Measurements from ENCODE around the gene PPBP.
"Not testable (repeated sequence)": the region's sequence is repeated elsewhere in the genome, so short reads cannot be mapped to it uniquely, and the experiment has no call there.

The PPBP gene

GRCh38 chr4:73998040-73999011, 10.3 kb upstream of the PPBP start, which contains the start of gene CXCL5:
Gene CXCL5, minus strand, starts transcription at chr4:73998677. Its CDS starts 96 bp downstream, at chr4:73998581.
- DNase-seq (ENCODE audit: extremely low read depth in 1 of 2, low read depth in 1 of 2), result no peak

DNA sequence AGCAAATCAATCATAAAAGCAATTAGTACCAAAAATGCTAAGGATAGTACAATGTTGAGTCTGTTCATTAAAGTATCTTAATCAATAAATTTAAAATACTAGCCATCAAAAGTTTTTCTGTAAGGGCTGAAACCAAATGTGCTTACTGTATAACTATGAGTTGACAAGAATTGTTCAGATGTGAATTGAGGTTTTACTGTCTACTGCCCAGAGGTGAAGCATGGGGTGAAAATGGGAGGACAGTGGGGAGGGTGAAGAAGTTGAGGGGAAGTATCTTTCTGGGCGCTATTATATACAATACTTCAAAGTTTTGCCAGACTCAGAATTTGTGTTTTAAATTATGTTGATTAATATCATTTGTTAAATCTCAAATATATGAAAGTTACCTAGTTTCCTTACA, 4.1 kb upstream of the PPBP start:
- no peak for DNase-seq (ENCODE audit: extremely low read depth in 1 of 2, low read depth in 1 of 2)

DNA sequence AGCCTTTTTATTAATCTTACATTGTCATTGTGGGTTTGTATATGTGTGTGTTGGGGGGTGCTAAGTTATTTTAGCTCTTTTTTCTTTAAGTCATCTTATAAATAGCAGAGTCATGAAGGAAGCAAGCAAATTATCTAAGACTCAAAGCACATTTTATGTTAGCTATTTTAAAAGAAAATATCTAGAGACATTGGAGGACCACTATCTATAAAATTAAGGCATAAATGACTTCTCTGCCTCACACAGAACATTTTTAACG, 3.7 kb upstream of the PPBP start:
- DNase-seq (ENCODE audit: extremely low read depth in 1 of 2, low read depth in 1 of 2), result no peak

DNA sequence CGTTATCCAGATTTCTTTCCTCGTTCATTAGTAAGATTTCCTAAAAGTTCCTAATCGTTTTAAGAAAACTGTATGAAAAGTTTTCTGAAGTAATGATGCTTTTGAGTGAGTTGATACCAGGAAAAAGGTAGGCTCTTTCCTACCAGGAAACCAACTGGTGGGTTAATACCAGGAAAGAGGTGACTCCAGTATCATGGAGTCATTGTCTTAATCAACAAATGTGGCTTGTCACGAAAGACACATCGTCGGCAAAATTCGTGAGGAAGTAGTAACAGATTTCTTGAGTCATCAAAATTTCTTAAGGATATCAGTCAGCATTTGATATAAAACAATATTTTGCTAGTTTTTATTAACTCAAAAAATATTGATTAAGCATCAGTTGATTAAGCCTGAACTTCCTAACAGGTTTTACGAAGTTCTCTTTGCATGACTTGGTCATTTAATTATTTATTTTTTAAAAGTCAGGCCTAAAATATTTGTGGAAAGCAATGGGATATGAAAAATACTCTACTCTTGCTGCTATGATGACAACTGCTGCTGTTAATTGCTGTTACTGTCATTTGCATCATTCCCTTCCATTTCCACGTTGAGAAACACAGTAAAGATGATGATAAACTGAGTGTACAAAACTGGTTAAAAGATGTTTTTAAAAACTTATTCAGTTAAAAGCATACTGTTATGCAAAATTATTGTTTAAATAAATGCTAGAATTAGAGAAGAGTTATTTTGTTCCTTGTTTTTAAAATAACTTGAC, 3.2 kb upstream of the PPBP start:
- DNase-seq (ENCODE audit: extremely low read depth in 1 of 2, low read depth in 1 of 2), result no peak

GRCh38 chr4:73989928-73990327, 1.9 kb upstream of the PPBP start:
- no peak for DNase-seq (ENCODE audit: extremely low read depth in 1 of 2, low read depth in 1 of 2)

GRCh38 chr4:73989031-73989430, 1.0 kb upstream of the PPBP start:
- no peak for DNase-seq (ENCODE audit: extremely low read depth in 1 of 2, low read depth in 1 of 2)

- DNase-seq (ENCODE audit: extremely low read depth in 1 of 2, low read depth in 1 of 2), result no peak
Observed at GRCh38 chr4:73985528-73985852, 2.5 kb downstream of the PPBP start.

DNA sequence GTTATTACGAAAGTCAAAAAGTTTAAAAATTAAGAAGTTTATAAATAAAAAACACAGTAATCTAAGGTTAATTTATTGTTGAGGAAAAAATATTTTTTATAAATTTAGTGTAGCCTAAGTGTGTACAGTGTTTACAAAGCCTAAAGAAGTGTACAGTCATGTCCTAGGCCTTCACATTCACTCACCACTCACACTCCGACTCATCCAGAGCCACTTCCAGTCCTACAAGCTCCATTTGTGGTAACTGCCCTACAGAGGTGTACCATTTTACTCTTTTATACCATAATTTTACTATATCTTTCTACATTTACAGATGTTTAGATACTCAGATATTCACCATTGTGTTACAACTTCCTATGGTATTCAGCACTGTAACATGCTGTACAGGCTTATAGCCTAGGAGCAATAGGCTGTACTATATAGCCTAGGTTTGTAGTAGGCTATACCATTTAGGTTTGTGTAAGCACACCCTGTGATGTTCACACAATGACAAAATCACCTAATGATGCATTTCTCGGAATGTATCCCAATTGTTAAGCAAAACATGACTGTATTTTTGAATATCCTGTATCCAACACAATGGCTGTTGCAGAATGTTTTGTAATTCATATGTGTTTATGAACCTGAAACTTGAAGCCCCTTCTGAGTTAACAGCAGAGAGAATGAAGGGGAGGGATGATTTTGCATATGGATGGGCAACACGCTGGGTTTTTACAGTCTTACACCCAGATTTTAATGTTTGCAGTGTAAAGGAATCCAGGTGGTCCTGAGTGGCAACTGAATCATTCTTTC, 3.1 kb downstream of the PPBP start:
- DNase-seq (ENCODE audit: extremely low read depth in 1 of 2, low read depth in 1 of 2), result no peak

GRCh38 chr4:73981175-73981574, 6.8 kb downstream of the PPBP start:
- DNase-seq (ENCODE audit: extremely low read depth in 1 of 2, low read depth in 1 of 2), result not testable (repeated sequence)

DNA sequence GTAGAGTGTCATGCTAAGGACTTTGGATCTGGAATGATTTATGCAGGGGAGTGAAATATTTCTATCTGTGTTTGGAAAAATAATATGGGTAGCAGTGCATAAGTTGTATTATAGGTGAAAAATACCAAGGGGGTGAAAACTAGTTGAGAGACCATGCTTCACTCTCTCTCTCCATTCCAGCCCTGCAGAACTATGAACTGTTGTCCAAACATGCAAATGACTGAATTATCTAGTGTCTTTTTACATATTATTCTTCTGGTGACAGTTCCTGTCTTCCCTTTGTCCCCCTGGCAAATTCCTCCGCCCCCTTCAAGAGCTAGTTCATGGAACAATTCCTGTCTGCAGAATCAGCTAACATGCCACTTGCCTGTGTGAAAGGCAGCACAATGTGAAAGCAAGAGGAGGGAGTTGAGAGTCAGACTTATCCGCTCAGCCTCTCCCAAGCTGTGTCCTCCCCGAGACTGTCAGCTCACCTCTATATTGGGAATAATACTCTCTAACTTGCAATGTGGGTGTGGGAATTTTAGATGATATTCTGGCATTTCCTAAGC, 8.5 kb downstream of the PPBP start:
- DNase-seq (ENCODE audit: extremely low read depth in 1 of 2, low read depth in 1 of 2), result no peak

- no peak for DNase-seq (ENCODE audit: extremely low read depth in 1 of 2, low read depth in 1 of 2)
Observed at GRCh38 chr4:73978886-73979285, 9.1 kb downstream of the PPBP start.

DNA sequence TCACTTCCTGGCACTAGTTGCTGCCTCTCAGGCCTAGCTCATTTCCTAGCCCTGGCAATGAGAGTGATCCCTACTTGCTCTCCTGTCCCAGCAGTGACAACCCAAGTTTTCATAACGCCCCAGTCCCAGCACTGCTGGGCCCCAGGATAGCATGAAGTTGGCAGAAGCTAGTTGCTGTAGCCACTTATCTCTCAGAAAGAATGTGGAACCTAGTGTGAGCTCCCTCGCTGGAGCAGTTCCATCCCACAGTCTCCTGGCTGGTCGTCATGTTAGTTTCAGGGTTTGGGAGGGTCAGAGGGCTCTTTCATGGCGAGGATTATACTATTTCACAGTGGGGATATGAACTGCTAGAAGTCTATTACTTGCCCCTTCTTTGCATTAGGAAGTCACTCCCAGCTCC, 11.3 kb downstream of the PPBP start:
- DNase-seq (ENCODE audit: extremely low read depth in 1 of 2, low read depth in 1 of 2), result no peak

DNA sequence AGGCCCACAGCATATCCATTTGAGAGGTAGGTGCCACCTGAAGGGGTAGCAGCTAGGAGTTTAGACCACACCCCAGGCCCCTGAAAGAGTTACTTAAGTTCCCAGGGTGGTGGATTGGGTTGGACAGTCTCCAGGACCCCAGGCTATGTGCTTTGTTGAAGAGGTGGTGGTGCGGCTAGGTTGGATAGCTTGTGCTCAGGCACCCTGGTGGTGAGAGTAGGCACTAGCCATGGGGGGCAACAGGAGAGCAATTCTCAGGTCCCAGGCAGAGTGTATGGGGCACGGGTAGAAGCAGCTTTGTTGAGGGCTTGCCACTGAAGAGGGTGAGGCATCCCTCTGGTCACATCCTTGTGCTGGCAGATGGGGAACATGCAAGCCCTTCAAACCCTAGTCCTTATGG, 11.8 kb downstream of the PPBP start:
- no peak for DNase-seq (ENCODE audit: extremely low read depth in 1 of 2, low read depth in 1 of 2)

GRCh38 chr4:73974352-73974751, 13.6 kb downstream of the PPBP start:
- no peak for DNase-seq (ENCODE audit: extremely low read depth in 1 of 2, low read depth in 1 of 2)

DNA sequence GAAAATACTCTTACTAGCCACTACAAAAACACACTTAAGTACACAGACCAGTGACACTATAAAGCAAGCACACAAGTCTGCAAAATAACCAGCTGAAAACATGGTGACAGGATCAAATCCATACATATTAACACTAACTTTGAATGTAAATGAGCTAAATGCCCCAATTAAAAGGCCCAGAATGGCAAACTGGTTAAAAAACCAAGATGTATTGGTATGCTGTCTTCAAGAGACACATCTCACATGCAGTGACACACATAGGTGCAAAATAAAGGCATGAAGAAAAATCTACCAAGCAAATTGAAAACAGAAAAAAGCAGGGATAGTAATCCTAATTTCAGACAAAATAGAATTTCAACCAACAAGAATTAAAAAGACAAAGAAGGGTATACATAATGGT, 17.0 kb downstream of the PPBP start:
- DNase-seq (ENCODE audit: extremely low read depth in 1 of 2, low read depth in 1 of 2), result no peak

DNA sequence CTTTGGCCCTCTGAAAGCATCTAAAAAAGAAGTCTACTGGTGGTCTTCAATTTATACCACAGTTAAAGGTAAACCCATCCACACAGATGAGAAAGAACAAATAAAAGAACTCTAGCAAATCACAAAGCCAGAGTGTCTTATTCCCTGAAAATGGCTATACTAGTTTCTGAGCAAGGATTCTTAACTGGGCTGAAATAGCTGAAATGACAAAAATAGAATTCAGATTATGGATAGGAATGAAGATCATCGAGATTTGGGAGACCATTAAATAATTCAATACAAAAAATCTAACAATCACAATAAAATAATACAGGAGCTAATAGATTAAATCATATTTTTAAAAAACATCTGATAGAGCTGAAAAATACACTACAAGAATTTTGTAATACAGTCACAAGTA, 18.0 kb downstream of the PPBP start:
- no peak for DNase-seq (ENCODE audit: extremely low read depth in 1 of 2, low read depth in 1 of 2)

- DNase-seq (ENCODE audit: extremely low read depth in 1 of 2, low read depth in 1 of 2), result no peak
Observed at GRCh38 chr4:73967866-73968265, 20.1 kb downstream of the PPBP start.

DNA sequence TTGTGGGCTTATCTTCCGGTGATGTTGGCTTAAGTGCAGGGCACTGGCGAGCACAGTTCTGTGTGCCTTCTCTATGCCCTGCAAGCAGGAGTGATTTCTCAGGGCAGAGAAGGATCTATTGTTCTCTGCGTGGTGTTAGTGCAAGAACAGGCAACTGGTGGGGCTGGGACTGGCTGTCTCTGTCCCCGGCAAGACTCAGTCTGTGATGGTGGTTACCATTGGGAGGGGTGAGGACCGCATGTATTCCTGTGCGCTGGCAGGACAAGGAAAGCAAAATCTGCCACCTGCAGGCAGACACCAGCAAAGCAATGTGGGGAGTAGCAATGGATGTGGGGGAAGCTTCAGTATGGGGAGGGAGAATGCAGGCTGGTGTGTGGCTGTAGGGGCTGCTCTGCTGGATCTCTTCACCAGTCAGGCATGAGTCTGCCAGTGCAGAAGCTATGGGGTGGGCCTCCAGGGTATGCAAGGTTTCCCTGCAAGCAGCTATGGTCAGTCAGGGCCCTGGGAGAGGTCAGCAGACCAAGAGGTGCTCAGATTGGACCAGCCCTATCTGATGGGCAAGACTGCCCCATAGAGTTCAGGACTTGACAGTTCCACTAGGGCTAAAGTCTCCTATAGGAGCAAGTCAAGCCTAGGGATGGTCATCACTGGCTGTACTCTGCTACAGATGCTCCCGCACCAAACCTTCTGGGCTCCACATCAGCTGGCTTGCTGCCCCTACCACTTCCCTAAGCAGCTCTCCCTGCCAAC, 23.0 kb downstream of the PPBP start:
- DNase-seq (ENCODE audit: extremely low read depth in 1 of 2, low read depth in 1 of 2), result no peak

- DNase-seq (ENCODE audit: extremely low read depth in 1 of 2, low read depth in 1 of 2), result no peak
Observed at GRCh38 chr4:73962724-73963123, 25.3 kb downstream of the PPBP start.

GRCh38 chr4:73959041-73959440, 28.9 kb downstream of the PPBP start:
- not testable (repeated sequence) for DNase-seq (ENCODE audit: extremely low read depth in 1 of 2, low read depth in 1 of 2)

DNA sequence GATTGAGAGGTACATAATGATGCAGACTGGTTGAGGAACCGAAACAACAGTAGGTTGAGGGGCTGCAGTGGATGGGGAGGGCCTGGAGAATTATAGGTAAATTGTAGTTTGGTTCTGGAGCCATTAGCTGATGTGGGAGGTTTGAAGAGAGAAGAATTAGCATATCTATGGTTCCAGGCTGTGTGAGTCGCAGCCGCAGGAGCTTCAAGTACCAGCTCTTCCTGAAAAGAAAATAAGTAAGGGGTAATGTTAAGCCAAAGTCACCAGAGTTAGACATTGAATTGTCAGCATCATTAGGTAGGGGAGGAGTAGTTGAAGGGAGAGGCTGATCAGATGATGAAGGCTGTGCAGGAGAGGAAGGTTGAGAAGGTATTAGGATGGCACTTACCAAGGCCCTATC, 35.6 kb downstream of the PPBP start:
- DNase-seq (ENCODE audit: extremely low read depth in 1 of 2, low read depth in 1 of 2), result no peak

Data from stimulated activated CD8-positive, alpha-beta memory T cell treated with anti-CD3 and anti-CD28 coated beads, Interleukin-7, amount 100 ng/mL, for 48 hours (primary cell).